ENCODE results near the gene ZFAND3. TPM values are rescaled to one million over a fixed set of nuclear protein-coding genes. Genes with fewer than 3 reads are reported as not detected.
A peak's percentile ranks its signal among the peaks of the same experiment; 100 is the strongest.

The ZFAND3 gene
- total and polyA plus RNA-seq, 2 of the 4 experiments (the other 2 are of a cell fraction), result 10.9 to 26.7 TPM

DNA sequence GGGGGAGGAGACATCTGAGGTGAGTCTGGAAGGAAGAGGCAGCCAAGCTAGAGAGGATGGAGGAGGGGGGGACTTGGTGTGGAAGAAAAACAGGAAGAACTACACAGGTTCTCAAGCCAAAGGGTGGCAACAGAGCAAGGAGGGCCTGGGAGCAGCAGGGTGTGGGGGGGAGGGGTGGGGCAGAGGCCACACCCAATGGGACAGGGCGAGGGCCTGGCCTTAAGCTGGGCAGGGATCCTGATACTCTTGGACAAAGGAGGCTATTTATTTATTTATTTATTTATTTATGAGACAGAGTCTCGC lies 359.0 kb downstream of the ZFAND3 start:
- ChIA-PET CTCF (no interaction called here), POLR2A (ENCODE audit: unreplicated experiment) (no interaction called here)
- Histone ChIP-seq H3K36me3 (ENCODE audit: control insufficient read depth, insufficient read depth, low read length) (peaks cover 2% of the 10 kb centered on the region; the same call in 1 of the 2 replicates), H3K27ac (ENCODE audit: insufficient read depth, low read length) (no peak overlapping the region), H3K79me1 (ENCODE audit: low read depth in 1 of 2, low read length in 2 of 2) (no peaks in the 10 kb centered on the region; a peak in 2 of 4 replicates), H3K18ac (ENCODE audit: low read depth, low read length) (no peak overlapping the region), H3K27me3 (ENCODE audit: control insufficient read depth, insufficient read depth, low read length) (no peaks in the 10 kb centered on the region), H3K56ac (ENCODE audit: extremely low read depth, insufficient read depth, low read length) (no peak overlapping the region), H3K9ac (ENCODE audit: low read depth, low read length) (no peak overlapping the region), H4K8ac (ENCODE audit: low read depth in 2 of 2, low read length in 2 of 2) (no peak overlapping the region), H4K5ac (ENCODE audit: low read depth, low read length) (no peak overlapping the region), H3K4me1 (ENCODE audit: control insufficient read depth, insufficient read depth, low read length) (no peaks in the 10 kb centered on the region), H4K20me1 (ENCODE audit: insufficient read depth, low read length) (no peaks in the 10 kb centered on the region; the same call in none of the 2 replicates), H2AK9ac (replicated peaks; ENCODE audit: low read depth, low read length, poor library complexity) (peak overlapping the region; percentile 46), H3K14ac (replicated peaks; ENCODE audit: low read depth, low read length) (no peak overlapping the region), H3K4me3 (ENCODE audit: insufficient read depth, low read depth, low read length) (no peak overlapping the region), H3K23ac (ENCODE audit: low read depth, low read length) (no peak overlapping the region), H2BK120ac (ENCODE audit: low read depth, low read length) (no peak overlapping the region), H3K4ac (ENCODE audit: low read depth, low read length) (no peak overlapping the region), H2AFZ (replicated peaks; ENCODE audit: low read length, poor library complexity) (no peak overlapping the region), H3K9me1 (ENCODE audit: insufficient read depth, low read length) (peaks cover 3% of the 10 kb centered on the region; the same call in 1 of the 2 replicates), H2BK15ac (ENCODE audit: low read depth, low read length) (no peak overlapping the region), H3K4me2 (ENCODE audit: low read depth, low read length) (no peak overlapping the region), H2BK20ac (ENCODE audit: low read depth, low read length) (no peak overlapping the region), H2AK5ac (ENCODE audit: low read depth, low read length) (no peak overlapping the region), H3K9me3 (ENCODE audit: control insufficient read depth, insufficient read depth, low read length) (no peaks in the 10 kb centered on the region), H4K91ac (ENCODE audit: insufficient read depth, low read depth, low read length) (no peak overlapping the region), H2BK5ac (ENCODE audit: low read depth, low read length, poor library complexity, severe bottlenecking) (no peak overlapping the region)
- ATAC-seq (ENCODE audit: low read depth), result no peak
- dilution Hi-C loops (cut with HindIII; ENCODE audit: low sequenced_read_pairs, unreplicated experiment), result no loop called here
- no TSS peak for BruUV-seq (replicated peaks)
- intact Hi-C loops (cut with micrococcal nuclease), result no loop called here
- DNase-seq, result no peak
- no peak for TF ChIP-seq RAD21 (IDR thresholded peaks at IDR 0.05; ENCODE audit: low read length)
- no peak for TF ChIP-seq NFE2L2 (IDR thresholded peaks at IDR 0.05; ENCODE audit: low read depth, low read length)
- TF ChIP-seq RCOR1 (IDR thresholded peaks at IDR 0.05; ENCODE audit: insufficient replicate concordance, low read length), result no peak
- in situ Hi-C loops (cut with MboI; ENCODE audit: low sequenced_read_pairs), result no loop called here
- WGBS, 2 experiments (ENCODE audit: extremely low coverage in 2 of 2, insufficient read length in 1 of 2), result no CpG with 5 or more reads among the region's 2 CpGs

Measured in IMR-90 (cell line).